Measurements from ENCODE around the gene NCAM1.

DNA sequence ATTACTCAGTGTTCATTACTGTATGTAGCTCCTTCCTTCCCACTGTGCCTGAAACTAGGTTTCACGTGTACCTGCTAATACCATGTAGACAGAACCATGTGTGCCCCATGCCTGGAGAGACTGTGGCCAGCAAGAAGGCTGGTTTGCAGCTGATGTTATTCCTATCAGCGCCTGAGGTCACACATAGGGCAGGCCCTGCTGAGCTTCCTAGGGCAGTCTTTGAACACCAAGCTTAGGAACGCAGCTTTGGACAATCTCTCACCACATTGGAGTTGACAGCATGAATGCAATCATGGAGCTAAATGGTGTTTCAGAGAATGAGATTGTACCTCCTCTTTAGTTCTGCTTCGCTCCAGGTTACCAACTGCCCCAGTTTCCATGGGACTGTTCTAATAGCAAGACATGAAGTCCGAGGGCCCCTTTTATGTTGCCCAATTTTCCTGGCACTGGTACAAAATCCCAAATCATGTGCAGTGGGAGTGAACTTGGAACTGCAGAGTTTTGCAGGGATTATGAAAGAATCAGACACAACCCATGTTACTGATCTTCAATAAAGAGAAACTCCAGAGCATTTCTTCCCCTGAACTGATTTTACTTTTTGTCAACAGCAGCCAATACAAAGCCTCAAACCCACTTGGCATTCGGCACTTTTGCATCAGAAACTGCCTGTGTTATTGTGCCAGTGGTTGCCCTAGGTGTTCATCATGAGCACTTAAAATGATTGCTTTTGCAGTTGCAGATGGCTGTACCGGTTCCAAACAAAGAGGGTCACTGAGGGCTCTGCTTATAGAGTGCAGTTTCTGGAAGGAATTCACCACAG lies 199.0 kb downstream of the NCAM1 start:
- no peak for TF ChIP-seq POLR2A (IDR thresholded peaks at IDR 0.05; ENCODE audit: low read length)
- TF ChIP-seq GATA1 (IDR thresholded peaks at IDR 0.05; ENCODE audit: low read depth, low read length) = no peak
